Endothelial cell of umbilical vein (primary cell): Measurements from ENCODE around the gene GPX8. TPM values are rescaled to one million over a fixed set of nuclear protein-coding genes. Genes with fewer than 3 reads are reported as not detected.
A peak's percentile ranks its signal among the peaks of the same experiment; 100 is the strongest.

ENCODE experiments used
- BruUV-seq: library from RNA; stranded (reverse); fragments of 400-500 nt; replicated peaks from 2 replicates; lab custom pipeline; 2021; lab: Mats Ljungman, UMichigan
- CTCF ChIA-PET: fragments of 300-600, 350-600 bp; sonication (Branson Sonifier 250); formaldehyde crosslinking; loops from one replicate; lab custom pipeline; 2021; ENCODE audit warnings: antibody characterized with exemption, inconsistent platforms; lab: Charles Lee
- POLR2A ChIA-PET: fragments of 300-600, 350-600 bp; sonication (Branson Sonifier 250); formaldehyde crosslinking; loops from one replicate; lab custom pipeline; 2021; ENCODE audit warnings: antibody characterized with exemption, inconsistent platforms; lab: Charles Lee
- DNase-seq: peaks from one replicate; pipeline ENCODE4 v3.0.0-alpha.2; 2011; ENCODE audit warnings: low read depth, low spot score
- FAIRE-seq: peaks from 2 replicates; lab custom pipeline; 2011; peaks lifted over from hg19 to GRCh38; lab: Jason Lieb, UNC
- H2AFZ ChIP-seq: 2 replicates; pipeline ENCODE4 v1.6.0; 2012; ENCODE audit warnings: low read depth, low read length, control low read depth, inconsistent platforms
- H3K27ac ChIP-seq: 2 replicates; pipeline ENCODE4 v1.5.1; 2011; ENCODE audit warnings: low read depth, mild to moderate bottlenecking, control low read depth, low read length, moderate library complexity; ENCODE audit not compliant: insufficient read depth
- H3K27me3 ChIP-seq, 2 experiments: 2 replicates each; pipeline versions ENCODE4 v1.6.0 to v1.6.1; 2011; ENCODE audit warnings: low read length in 2 of 2, mixed read lengths in 1 of 2; ENCODE audit not compliant: control insufficient read depth in 2 of 2, insufficient read depth in 2 of 2
- H3K36me3 ChIP-seq, 2 experiments: 2 replicates in 1 of 2; 3 replicates in 1 of 2; pipeline ENCODE4 v1.5.1; 2011; ENCODE audit warnings: low read length in 2 of 2, mild to moderate bottlenecking in 1 of 2, moderate library complexity in 1 of 2; ENCODE audit not compliant: control insufficient read depth in 2 of 2, insufficient read depth in 2 of 2; ENCODE audit errors: extremely low read depth in 1 of 2
- H3K4me1 ChIP-seq: 3 replicates; pipeline ENCODE4 v1.5.1; 2011; ENCODE audit warnings: mild to moderate bottlenecking, low read length; ENCODE audit not compliant: control insufficient read depth, insufficient read depth; ENCODE audit errors: extremely low read depth
- H3K4me2 ChIP-seq: 2 replicates; pipeline ENCODE4 v1.6.1; 2011; ENCODE audit warnings: low read length, control low read depth, mixed read lengths; ENCODE audit not compliant: insufficient read depth
- H3K4me3 ChIP-seq, 3 experiments: fragments of 200-600 bp in 1 of 3; sonication (generic), shearing (Covaris generic) in 1 of 3; replicated peaks in 1 of 3; 2 replicates each; pipeline ENCODE4 v1.5.1; 2011 to 2016; ENCODE audit warnings: control low read depth in 3 of 3, low read length in 3 of 3, mild to moderate bottlenecking in 2 of 3, inconsistent platforms in 1 of 3, low read depth in 1 of 3, moderate library complexity in 1 of 3; ENCODE audit not compliant: insufficient read depth in 1 of 3
- H3K79me2 ChIP-seq: 2 replicates; pipeline ENCODE4 v1.6.0; 2012; ENCODE audit warnings: low read length, inconsistent platforms; ENCODE audit not compliant: control insufficient read depth, insufficient read depth
- H3K9ac ChIP-seq: replicated peaks from 2 replicates; pipeline ENCODE3; 2011; ENCODE audit warnings: low read length, control low read depth; ENCODE audit not compliant: insufficient read depth; ENCODE audit errors: extremely low read depth
- H3K9me1 ChIP-seq: replicated peaks from 3 replicates; pipeline ENCODE4 v1.6.0; 2011; ENCODE audit warnings: mild to moderate bottlenecking, low read length; ENCODE audit not compliant: control insufficient read depth, insufficient read depth; ENCODE audit errors: extremely low read depth
- H3K9me3 ChIP-seq: replicated peaks from 2 replicates; pipeline ENCODE4 v1.5.1; 2012; ENCODE audit warnings: low read length, inconsistent platforms; ENCODE audit not compliant: control insufficient read depth, insufficient read depth
- H4K20me1 ChIP-seq: replicated peaks from 2 replicates; pipeline ENCODE3; 2011; ENCODE audit warnings: mild to moderate bottlenecking, low read length; ENCODE audit not compliant: control insufficient read depth, insufficient read depth; ENCODE audit errors: extremely low read depth
- CTCF ChIP-seq, 2 donors: IDR thresholded peaks; 1 replicate in 1 of 2; 2 replicates in 1 of 2; pipeline ENCODE4 v1.5.1; 2011; ENCODE audit warnings: low read length in 2 of 2, mild to moderate bottlenecking in 2 of 2, moderate library complexity in 2 of 2, control low read depth in 1 of 2, inconsistent platforms in 1 of 2, low read depth in 1 of 2; ENCODE audit not compliant: insufficient read depth in 1 of 2; ENCODE audit errors: extremely low read depth in 1 of 2
- EZH2 ChIP-seq: IDR thresholded peaks from 2 replicates; pipeline ENCODE4 v1.6.1; 2012; ENCODE audit warnings: borderline replicate concordance, low read depth, mild to moderate bottlenecking, moderate library complexity, low read length, inconsistent platforms; ENCODE audit not compliant: severe bottlenecking
- FOS ChIP-seq: IDR thresholded peaks from 2 replicates; pipeline ENCODE4 v1.6.1; 2011; ENCODE audit warnings: mild to moderate bottlenecking, low read length, moderate library complexity, borderline replicate concordance; ENCODE audit not compliant: insufficient read depth
- GATA2 ChIP-seq: IDR thresholded peaks from 2 replicates; pipeline ENCODE4 v1.7.0; 2011; ENCODE audit warnings: low read depth, mild to moderate bottlenecking, moderate library complexity, mixed read lengths, low read length; ENCODE audit not compliant: insufficient read length, insufficient read depth
- JUN ChIP-seq: IDR thresholded peaks from 2 replicates; pipeline ENCODE4 v1.6.1; 2011; ENCODE audit warnings: borderline replicate concordance, low read depth; ENCODE audit not compliant: insufficient read length, insufficient read depth
- MAX ChIP-seq: IDR thresholded peaks from 2 replicates; pipeline ENCODE4 v1.6.1; 2011; ENCODE audit not compliant: insufficient read depth, insufficient read length
- MYC ChIP-seq: IDR thresholded peaks from one replicate; pipeline ENCODE4 v1.6.1; 2011; ENCODE audit warnings: mild to moderate bottlenecking, low read depth, low read length
- POLR2A ChIP-seq: IDR thresholded peaks from 2 replicates; pipeline ENCODE4 v1.6.1; 2012; ENCODE audit warnings: low read depth, mild to moderate bottlenecking, control low read depth, low read length
- POLR2AphosphoS5 ChIP-seq: IDR thresholded peaks from 2 replicates; pipeline ENCODE4 v1.6.1; 2012; ENCODE audit warnings: low read depth, mild to moderate bottlenecking, control low read depth, low read length, moderate library complexity; ENCODE audit not compliant: insufficient read depth
- dilution Hi-C: fragments of 300-500 bp; cut with MboI; formaldehyde crosslinking; loops from one replicate; pipeline ENCODE4 v1.15.0; 2019; ENCODE audit warnings: low sequenced_read_pairs; ENCODE audit not compliant: extremely low pct_ligation_motif_present
- intact Hi-C: fragments of 100-400 bp; cut with micrococcal nuclease; formaldehyde crosslinking; loops from one replicate; pipeline ENCODE4 v1.10.0; 2022
- polyA plus RNA-seq, 4 experiments: library from polyadenylated mRNA; depleted of rRNA in 3 of 4; stranded (reverse) in 3 of 4; unstranded in 1 of 4; fragments of >200 nt; gene quantifications; 2 replicates each; pipeline versions ENCODE4 v1.2.1 to v1.2.3, GENCODE V29; 2011 to 2012; ENCODE audit warnings: missing spikeins in 1 of 4
- total RNA-seq: library from RNA; stranded (reverse); gene quantifications from 2 replicates; pipeline ENCODE4 v1.2.3, GENCODE V29; 2021

GPX8 gene
- total and polyA plus RNA-seq, 2 donors (not counting 3 experiments of a cell fraction or from before 2014, with no cell fraction given) = 60.1 to 147 TPM

- Histone ChIP-seq H3K4me3 (no peak overlapping the region), H2AFZ (no peak overlapping the region), H3K4me2 (peak overlapping the region; percentile 54), H3K27me3 (no peaks in the 10 kb centered on the region), H3K9me1 (no peaks in the 10 kb centered on the region), H3K36me3 (peaks cover 9 to 31% of the 10 kb centered on the region in 2 experiments), H4K20me1 (peaks cover 6% of the 10 kb centered on the region), H3K4me1 (peaks cover 36% of the 10 kb centered on the region), H3K79me2 (peaks cover 34% of the 10 kb centered on the region), H3K27ac (no peak overlapping the region), H3K9ac (no peak overlapping the region), H3K9me3 (no peaks in the 10 kb centered on the region)
- dilution Hi-C loops = loop anchor here (10.0 kb wide), 1 partner anchor 72 kb away; the partner anchor contains the start of gene CCNO
- FAIRE-seq (no peak), DNase-seq (no peak)
- POLR2A ChIA-PET = no interaction called here
- TF ChIP-seq EZH2 (no peak), GATA2 (no peak)
- no TSS peak for BruUV-seq
- intact Hi-C loops = no loop called here
- CTCF ChIA-PET = interaction anchor here (1.4 to 2.3 kb wide), 3 partner anchors 8 to 219 kb away, joined by 4 to 13 read pairs (median 6); no protein-coding TSS in a partner anchor
These were observed 2.7 kb downstream of the GPX8 start for GRCh38 chr5:55162666-55163065.

GRCh38 chr5:55171471-55171870 lies 11.5 kb downstream of the GPX8 start:
- intact Hi-C loops (loop anchor here (5.0 kb wide), 1 partner anchor 751 kb away; no protein-coding TSS in a partner anchor), dilution Hi-C loops (no loop called here)
- FAIRE-seq (no peak), DNase-seq (no peak)
- Histone ChIP-seq H3K36me3 (no peaks in the 10 kb centered on the region), H3K4me1 (peaks cover 21% of the 10 kb centered on the region), H3K79me2 (no peaks in the 10 kb centered on the region), H2AFZ (no peak overlapping the region), H3K4me2 (no peak overlapping the region), H3K9ac (no peak overlapping the region), H3K27me3 (peaks cover 24 to 31% of the 10 kb centered on the region in 2 experiments), H3K4me3 (no peak overlapping the region), H3K9me3 (no peaks in the 10 kb centered on the region), H4K20me1 (no peaks in the 10 kb centered on the region), H3K9me1 (no peaks in the 10 kb centered on the region), H3K27ac (no peak overlapping the region)
- ChIA-PET CTCF (interaction anchor here (0.6 to 2.0 kb wide), 10 partner anchors 9 to 765 kb away, joined by 3 to 13 read pairs (median 6); partner anchors contain the start of gene GPX8), POLR2A (no interaction called here)
- no peak for TF ChIP-seq FOS
- TF ChIP-seq EZH2 = no peak
- no peak for TF ChIP-seq GATA2
- TF ChIP-seq JUN = no peak
- no peak for TF ChIP-seq POLR2A
- TF ChIP-seq MAX = no peak
- TF ChIP-seq MYC = no peak
- no peak for TF ChIP-seq CTCF (IDR thresholded peaks at IDR 0.05; ENCODE audit: extremely low read depth in 1 of 2, insufficient read depth in 1 of 2, low read depth in 1 of 2, low read length in 2 of 2)
- no peak for TF ChIP-seq POLR2AphosphoS5
- no TSS peak for BruUV-seq
